HEK293T (cell line): ENCODE results near the gene IL1RAPL1.

Experiments
- BHLHE40 ChIP-seq: fragments of 450-650 bp; IDR thresholded peaks from 2 replicates; pipeline ENCODE4 v1.6.1; 2016; ENCODE audit warnings: mild to moderate bottlenecking, moderate library complexity, borderline replicate concordance
- CTBP1 ChIP-seq: fragments of 450-650 bp; IDR thresholded peaks from 2 replicates; pipeline ENCODE4 v1.6.1; 2016; ENCODE audit warnings: borderline replicate concordance
- ELF4 ChIP-seq: fragments of 450-650 bp; IDR thresholded peaks from 2 replicates; pipeline ENCODE4 v1.6.1; 2017; ENCODE audit warnings: antibody characterized with exemption
- FOXA1 ChIP-seq: fragments of 450-650 bp; IDR thresholded peaks from 2 replicates; pipeline ENCODE4 v1.6.1; 2016; ENCODE audit warnings: mild to moderate bottlenecking
- HDGF ChIP-seq: fragments of 450-650 bp; IDR thresholded peaks from 2 replicates; pipeline ENCODE4 v1.6.1; 2017; ENCODE audit warnings: antibody characterized with exemption, borderline replicate concordance
- LEF1 ChIP-seq: fragments of 450-650 bp; IDR thresholded peaks from 2 replicates; pipeline ENCODE4 v1.6.1; 2017; ENCODE audit warnings: mild to moderate bottlenecking, borderline replicate concordance
- PKNOX1 ChIP-seq: fragments of 450-650 bp; IDR thresholded peaks from 2 replicates; pipeline ENCODE4 v1.6.1; 2016
- SP1 ChIP-seq: fragments of 450-650 bp; IDR thresholded peaks from 2 replicates; pipeline ENCODE4 v1.6.1; 2017

- TF ChIP-seq SP1 (no peak), PKNOX1 (no peak), HDGF (no peak), CTBP1 (no peak), FOXA1 (no peak), LEF1 (no peak), ELF4 (no peak), BHLHE40 (no peak)
Observed at GRCh38 chrX:29876733-29877132, 1289.5 kb downstream of the IL1RAPL1 start.
